HG02885 (cell line): Measurements from ENCODE around the gene EPHX1.

Experiments
- ATAC-seq: cut with Tn5 transposase; IDR thresholded peaks from one replicate; pipeline ENCODE4 v1.9.1; 2021; ENCODE audit warnings: mild to moderate bottlenecking; ENCODE audit not compliant: unreplicated experiment, poor library complexity

EPHX1 gene

DNA sequence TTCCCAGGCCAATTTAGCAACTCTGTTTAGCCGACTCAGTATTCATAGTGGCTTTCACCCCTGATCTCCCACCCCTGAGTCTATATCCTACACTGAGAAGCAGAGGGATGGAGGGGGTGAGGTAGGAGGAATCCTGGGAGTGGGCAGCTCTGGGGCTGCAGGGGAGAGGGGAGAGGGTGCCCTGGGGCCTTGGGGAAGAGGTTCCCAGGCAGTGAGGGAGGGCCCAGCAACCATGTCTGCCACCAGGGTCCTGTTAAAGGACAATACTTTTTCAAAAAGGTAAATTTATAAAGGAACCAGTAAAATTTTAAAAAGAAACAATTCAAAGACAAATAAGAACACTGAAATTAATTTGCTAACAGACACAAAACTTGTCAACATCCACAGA lies 30.3 kb downstream of the EPHX1 start:
- ATAC-seq: no peak

DNA sequence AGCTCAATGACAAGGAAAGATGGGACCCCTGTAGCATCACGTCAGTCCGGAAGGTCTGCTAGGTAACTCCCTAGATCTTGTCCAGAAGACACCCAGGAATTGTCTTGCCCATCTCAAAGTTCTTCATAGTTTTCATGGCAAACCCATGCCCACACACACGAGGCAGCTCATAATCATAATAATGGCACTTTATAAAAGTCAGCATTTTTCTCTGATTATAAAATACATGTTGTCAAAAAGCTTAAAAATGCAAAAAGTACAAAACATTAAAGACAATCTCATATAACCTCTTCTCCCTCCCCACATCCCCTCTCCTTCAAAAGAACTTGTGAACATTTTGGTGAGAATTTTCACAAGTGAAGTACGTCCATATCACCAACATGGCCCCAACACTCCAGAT lies 30.8 kb downstream of the EPHX1 start:
- no peak for ATAC-seq

DNA sequence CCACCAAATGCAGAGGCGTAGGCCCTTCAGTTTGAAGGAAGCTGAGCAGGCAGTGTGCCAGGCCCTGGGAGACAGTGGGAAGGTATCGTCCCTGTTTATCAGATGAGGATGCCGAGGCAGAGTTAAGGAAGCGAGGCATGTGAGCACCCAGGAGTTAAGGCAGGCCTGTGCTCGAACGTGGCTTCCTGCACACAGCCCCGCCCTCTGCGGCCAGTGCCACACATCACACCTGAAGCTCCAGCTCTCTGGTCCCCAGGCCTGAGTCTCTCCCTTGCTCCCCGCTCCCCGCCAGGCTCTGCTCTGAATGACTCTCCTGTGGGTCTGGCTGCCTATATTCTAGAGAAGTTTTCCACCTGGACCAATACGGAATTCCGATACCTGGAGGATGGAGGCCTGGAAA lies 32.1 kb downstream of the EPHX1 start:
- ATAC-seq: no peak

DNA sequence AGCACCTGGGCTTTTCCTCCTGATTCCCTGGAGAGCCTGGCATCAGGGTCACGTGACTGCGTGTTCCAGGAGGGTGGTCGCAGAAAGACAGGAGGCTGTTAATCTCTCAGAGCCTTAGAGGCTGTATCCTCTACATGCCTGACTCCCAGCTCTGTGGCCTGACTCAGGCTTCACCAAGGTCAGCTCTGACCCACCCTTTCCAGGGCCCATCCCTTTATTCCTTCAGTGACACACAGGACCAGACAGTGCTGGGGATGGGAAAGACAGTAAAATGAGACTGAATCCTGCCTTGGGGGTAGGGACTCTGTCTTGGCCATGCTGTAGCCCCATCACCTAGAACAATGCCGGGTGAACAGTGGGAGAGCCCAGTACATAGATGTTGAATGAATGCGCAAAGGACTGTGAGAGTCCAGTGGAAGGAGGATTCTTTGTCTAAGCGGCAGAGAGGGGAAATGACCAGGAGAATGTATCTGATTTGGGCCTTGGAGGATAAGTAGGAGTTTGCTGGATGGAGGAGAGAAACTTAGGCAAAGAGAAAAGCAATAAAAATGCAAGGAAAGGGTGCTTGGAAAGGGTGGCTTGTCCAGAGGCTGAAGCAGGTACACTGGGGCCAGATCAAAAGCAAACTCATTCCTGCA lies 33.0 kb downstream of the EPHX1 start:
- no peak for ATAC-seq

DNA sequence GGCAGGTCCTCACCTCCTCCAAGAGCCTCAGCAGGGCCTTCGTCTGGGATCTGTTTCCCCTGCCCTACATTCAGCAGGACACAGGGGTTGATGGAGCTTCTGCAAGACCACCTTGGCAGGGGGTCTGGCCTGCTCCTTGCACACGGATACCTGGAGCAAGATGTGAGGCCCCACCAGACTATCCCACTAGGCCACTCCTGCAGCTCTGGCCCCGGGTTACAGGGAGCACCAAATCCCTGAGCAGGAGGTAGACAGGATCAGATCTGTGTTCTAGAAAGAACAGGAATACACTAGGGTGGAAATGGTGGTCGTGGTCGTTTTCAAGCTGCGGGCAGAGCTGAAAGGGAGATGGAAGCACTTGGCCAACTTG lies 33.5 kb downstream of the EPHX1 start:
- ATAC-seq: no peak

DNA sequence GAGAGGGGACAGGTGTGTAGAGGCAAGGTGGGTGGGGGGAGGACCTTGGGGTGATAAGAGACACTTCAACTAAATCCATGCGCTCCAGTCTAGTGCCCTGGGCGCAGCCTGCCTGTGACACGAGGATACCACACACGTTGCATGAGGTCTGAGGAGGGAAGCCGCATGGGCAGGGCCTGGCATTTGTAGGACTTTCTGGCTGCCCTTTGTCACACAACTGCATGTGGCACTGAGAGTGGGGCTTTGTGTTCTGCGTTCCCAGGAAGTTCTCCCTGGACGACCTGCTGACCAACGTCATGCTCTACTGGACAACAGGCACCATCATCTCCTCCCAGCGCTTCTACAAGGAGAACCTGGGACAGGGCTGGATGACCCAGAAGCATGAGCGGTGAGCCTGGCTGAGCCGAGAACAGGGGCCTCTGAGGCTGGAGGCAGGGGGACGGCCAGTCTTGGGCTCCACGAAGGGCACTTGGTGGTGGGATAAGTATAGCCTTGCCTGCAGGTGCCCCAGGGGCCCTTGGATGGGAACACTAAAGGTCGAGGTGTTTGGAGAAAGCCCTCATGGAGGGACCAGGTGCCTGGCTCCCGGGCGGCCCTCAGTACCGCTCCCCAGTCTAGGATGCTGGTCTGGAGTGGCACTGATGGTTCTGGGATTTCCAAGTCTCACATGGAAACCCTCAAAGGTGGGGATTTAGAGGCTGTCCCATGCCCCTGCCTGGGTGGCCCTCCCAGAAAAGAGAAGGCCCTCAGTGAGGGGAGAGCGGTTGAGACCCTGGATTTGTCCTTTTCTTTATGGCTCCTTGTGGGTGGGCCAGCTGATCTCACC lies 34.5 kb downstream of the EPHX1 start:
- ATAC-seq: no peak

DNA sequence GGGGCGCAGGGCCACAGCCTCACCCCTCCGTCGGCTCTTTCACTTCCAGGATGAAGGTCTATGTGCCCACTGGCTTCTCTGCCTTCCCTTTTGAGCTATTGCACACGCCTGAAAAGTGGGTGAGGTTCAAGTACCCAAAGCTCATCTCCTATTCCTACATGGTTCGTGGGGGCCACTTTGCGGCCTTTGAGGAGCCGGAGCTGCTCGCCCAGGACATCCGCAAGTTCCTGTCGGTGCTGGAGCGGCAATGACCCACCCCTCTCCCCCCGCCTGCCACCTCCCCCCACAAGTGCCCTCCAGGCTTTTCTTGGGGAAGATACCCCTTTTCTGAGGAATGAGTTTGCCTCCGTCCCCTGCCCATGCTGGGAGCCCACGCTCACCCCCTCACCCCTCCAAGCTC lies 35.2 kb downstream of the EPHX1 start:
- no peak for ATAC-seq

DNA sequence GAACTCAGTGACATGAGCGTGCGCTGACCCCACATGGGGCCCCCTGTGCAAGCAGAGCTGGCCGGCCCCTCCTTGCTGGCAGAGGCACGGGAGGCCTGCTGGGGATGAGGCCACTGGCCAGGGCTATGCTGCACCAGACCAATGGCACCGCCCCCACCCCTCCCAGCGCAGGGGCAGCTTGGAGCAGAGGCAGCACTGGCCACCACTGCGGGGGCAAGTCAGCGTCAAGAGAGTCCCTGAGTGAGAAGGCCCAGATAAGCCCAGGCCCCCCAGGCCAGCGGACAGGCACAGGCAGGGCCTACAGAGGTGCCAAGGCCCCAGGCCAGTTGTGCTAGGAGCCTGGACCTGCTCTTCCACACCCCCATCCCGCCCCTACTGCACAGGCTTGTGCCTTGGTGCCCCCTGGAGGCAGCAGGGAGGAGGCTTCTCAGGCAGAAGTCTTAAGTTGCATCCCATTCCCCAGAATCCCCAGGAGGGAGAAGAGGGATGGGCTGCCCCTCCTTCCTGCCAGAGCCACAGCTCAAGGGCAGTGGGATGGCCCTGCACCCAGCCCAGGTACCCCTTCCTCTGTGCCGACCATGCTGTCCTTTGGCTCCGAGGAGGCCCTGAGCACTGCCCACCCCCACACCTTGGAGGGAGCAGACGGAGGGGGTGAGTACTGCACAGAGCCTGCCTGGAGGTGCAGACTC lies 35.8 kb downstream of the EPHX1 start:
- no peak for ATAC-seq

DNA sequence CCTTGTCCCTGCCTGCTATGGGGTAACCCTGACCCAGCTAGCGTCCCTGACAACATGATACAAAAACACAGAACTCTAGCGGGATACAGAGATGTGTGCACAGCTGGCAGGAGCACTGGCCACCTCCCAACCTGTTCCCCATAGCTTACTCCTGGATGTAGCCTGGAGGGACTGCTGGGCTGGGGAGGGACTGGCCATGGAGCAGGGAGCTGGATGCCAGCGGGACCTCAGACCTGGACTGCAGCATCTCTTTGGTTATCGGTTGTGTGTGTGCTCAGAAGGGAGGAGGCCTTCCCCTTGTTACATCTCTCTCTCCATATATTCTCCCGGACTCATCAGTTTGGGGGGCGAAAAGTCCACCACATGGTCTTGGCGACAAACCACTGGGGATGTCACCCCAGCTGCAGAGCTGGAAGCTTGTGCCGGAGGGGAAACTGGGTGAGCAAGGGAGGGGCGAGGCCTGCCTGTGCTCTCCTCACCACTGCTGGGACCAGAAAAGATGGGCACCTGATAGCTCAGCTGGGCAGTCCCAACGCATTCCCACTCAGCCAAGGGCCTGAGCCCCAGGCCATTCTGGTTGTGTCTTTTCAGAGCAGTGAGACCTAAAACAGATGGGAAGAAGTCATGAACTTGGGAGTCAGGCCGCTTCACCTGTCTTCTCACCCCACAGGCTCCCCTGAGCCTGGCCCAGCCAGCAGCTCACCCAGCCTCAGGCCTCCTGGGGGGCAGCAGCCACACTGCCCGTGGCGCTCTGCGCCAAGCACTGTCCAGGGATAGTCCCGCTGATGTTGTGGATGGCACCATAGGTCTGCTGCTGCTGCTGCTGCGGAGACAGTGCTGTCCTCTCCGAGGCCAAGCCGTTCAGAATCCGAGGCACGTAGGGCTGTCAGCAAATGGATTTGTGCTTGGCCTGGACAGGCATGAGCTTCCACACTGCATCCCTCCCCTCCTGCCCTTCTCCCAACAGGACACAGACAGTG lies 36.7 kb downstream of the EPHX1 start:
- no peak for ATAC-seq

DNA sequence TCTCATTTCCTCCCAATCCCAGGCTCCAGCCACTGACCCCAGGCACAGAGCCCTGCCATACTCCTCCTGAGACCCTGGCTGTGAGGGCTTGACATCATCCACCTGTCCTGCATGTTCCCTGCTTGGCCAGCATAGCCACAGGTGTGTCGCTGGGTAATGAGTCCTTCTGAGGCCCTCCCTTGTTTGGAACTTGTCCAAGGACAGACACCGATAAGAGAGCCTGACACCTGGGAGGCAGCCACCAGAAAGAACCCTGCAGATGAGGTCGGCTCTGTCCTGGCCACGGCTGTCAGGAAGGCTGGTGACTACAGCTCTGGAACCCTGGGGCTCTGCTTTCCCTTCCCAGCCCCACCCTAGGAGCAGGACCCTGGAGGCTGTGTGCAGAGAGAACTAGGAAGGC lies 37.7 kb downstream of the EPHX1 start:
- ATAC-seq: no peak

DNA sequence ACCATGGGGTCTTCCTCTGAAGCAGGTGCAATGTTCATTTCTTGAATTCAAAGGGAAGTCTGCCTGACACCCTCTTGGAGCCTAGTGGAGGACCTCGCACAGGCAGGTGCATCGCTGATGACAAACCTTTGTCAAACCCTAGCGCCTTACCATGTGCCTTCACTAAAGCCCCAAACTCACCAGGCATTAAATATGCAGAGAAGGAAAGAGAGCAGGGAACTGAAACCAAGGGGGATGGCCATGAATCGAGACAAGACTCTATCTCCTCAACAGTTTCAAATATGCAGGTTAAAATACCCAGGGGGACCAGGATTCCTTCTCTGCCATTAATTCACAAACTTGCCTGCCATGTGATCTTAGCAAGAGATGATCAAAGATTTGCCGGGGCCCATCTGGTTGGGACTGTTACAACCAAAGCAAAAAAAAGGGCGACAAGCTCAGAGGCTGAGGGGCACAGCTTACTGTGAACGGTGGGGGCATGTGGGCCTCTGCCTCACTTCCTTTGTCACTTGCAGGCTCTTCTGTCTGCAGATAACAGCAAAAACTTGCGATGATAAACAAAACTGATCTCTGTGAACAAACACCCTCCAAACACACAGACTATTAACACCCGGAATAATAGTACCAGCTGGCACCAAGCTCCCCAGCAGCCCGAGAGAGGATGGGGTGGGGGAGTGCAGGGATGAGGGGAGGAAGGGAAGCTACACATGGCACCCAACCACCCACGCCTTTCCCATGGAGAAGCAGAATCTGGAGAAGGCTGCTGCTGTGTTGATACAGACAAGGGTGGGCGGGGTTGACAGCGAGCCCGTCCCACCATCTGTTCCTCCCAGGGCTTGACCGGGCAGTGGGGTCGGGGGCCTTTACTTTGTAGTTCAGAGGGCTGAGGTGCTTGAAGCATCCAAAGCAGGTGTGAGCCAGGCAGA lies 38.4 kb downstream of the EPHX1 start:
- ATAC-seq: peak; percentile 66

DNA sequence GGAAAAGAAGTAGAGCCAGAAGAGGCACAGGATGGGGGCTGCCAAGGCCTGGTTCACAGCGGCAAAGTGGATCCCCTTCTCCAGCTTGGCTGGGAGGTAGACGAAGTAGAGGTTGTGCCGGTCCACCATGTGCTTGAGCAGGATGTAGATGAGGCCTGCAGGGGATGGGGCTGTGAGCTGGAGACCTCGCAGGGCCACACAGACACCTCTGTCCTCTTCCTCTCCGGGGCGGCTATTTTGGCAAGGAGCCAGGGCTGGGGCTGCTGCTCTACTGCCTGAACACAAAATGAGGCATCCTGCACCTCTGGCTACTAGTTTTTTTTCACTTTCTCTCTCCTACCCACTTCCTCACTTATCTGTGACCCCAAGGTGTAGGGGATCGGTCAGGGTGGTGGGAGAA lies 40.0 kb downstream of the EPHX1 start:
- no peak for ATAC-seq

DNA sequence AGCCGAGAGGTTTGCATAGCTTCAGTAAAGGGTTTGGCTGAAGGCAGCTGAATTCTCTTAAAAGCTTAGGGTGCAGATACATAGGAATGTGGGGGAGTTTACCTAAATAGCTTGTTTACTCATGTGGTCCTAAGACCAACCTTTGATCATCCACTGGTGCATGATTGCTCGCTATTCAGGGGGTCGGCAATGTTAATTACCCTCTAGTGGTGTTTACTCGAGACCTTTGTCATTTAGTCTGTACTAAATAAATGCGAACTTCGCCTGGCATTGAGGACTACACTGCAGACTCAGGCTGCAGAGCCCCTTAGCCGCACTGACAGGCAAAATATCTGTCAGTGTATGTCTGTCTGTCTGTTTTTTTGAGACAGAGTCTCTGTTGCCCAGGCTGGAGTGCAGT lies 40.4 kb downstream of the EPHX1 start:
- ATAC-seq: no peak

DNA sequence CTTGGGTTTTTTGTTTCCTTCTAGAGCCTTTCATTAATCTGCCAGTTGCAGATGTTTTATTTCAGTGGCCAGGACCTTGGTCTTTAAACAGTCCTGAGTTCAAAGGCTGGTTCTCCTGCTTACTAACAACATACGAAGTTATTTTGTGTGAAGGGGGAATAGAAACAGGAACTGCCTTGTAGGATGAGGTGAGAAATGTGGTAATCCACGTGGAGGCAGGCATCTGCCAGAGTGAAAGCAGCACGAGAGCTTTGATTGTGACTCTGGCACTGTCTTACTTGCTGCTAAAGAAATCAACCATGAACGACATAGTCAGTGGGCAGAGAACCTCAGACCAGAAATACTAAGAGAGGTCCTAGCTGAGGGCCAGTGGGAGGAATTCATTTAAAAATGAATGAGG lies 41.9 kb downstream of the EPHX1 start:
- peak; percentile 63 for ATAC-seq

DNA sequence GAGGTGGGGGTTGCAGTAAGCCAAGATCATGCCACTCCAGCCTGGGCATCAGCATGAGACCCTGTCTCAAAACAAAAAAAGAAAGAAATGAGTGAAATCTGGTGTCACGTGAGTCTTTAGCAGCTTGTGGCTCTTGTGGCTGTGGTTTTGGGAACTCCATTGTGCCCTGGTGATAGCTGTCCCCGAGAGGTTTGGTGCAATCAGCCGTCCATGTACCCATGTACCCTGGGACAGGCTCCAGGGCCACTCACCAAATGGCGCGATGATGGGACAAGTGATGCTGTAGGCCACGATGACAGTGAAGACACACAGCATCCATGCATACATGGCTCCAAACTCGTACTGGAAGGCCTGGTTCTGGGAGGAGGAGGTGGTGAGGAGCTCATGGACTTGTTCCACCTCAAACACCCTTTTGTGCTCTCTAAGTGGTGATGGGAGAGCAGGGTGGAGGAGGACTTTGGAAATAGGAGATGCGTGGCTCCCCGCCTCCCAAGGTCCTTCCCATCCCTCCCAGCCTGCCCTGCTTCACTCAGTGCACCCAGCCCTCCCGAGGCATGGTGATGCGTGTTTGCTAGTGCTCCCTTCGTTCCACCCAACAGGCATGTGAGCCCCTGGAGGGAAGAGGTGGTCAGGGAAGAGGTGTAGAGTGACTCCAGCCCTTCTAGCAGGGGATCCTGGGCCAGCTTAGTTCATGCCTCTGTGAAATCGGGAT lies 42.6 kb downstream of the EPHX1 start:
- no peak for ATAC-seq

DNA sequence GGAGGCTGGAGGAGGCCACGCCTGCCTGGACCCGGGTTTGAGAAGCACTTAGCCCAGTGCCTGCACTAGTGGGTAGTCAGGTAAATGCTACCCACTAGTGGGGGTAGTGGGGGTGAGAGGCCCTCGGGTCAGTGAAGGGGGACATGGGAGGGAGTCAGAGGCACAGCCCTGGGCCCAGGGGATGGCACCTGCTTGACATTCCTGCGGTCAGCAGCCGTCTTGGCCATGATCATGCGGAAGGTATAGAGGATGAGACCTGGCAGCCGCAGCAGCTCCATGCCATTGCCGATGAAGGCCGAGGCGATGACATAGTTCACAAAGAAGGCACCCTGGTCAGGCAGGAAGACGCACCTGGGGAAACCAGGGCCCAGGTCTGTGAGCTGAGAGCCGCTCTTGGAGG lies 43.5 kb downstream of the EPHX1 start:
- no peak for ATAC-seq

DNA sequence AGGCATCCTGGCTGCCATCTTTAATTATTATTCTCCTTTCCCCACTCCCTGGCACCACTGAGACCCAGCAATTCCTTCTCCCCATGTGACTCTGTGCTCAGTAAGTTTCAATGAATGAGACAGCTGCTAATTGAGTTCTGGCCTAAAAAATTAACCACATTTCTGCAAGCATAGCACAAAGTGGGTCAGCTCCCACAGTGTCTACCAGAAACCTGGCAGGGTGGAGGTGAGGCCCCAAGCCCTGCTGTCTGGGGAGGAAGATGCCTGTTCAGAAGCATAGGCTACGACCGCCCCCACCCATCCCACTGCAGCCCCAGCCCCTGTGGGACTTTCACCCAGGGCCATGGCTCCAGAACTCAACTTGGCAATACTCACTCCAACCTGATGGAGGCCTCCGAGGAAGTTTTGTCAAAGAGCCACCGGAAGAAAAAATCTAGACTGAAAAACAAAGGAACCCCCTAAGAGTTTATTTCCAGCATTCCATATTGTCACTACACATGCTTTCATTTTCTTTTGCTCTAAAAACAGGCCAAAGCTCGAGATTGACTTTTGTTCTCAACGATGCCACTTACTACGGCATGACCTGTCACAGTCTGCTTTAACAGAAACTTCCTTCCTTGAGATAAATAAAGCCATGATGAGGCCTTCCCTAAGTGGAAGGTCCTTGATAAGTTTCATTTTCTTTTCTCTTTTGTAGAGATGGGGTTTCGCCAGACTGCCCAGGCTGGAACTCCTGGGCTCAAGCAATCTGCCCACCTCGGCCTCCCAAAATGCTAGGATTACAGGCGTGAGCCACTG lies 45.8 kb downstream of the EPHX1 start:
- ATAC-seq: no peak

DNA sequence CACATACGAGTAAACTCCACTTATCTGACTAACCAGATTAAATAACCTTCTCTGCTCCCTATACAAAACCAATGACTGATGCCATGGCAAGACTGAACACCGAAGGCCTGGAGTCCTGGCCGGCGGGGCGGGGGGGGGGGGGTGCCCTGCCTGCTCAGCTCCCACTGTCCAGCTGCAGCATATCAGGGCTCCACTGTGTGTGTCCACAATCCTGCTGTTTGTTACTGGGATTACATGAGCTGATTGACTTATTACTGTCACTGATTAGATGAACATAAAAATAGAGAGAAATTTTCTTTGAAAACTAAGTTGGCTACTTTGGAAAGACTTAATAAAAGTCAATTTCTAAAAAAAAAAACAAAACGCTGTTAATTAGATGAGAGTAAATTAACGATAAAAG lies 47.3 kb downstream of the EPHX1 start:
- no peak for ATAC-seq
